HG02973 (cell line): ENCODE results near the gene BACE2.
"Not testable (repeated sequence)": the region's sequence is repeated elsewhere in the genome, so short reads cannot be mapped to it uniquely, and the experiment has no call there.

Experiments
- ATAC-seq: cut with Tn5 transposase; IDR thresholded peaks from one replicate; pipeline ENCODE4 v1.9.1; 2021; ENCODE audit warnings: moderate library complexity; ENCODE audit not compliant: unreplicated experiment

The BACE2 gene

GRCh38 chr21:41182547-41182946 is 14.6 kb downstream of the BACE2 start:
- no peak for ATAC-seq

GRCh38 chr21:41183575-41183974 is 15.6 kb downstream of the BACE2 start:
- ATAC-seq, result no peak

GRCh38 chr21:41185802-41186201 is 17.8 kb downstream of the BACE2 start:
- ATAC-seq, result no peak

- no peak for ATAC-seq
These were observed 19.0 kb downstream of the BACE2 start for GRCh38 chr21:41186755-41187536.

GRCh38 chr21:41187537-41188025 is 19.6 kb downstream of the BACE2 start:
- no peak for ATAC-seq

- no peak for ATAC-seq
These were observed 20.7 kb downstream of the BACE2 start for GRCh38 chr21:41188486-41189149.

GRCh38 chr21:41189150-41189745 is 21.3 kb downstream of the BACE2 start:
- no peak for ATAC-seq

GRCh38 chr21:41192552-41192951 is 24.6 kb downstream of the BACE2 start:
- ATAC-seq, result not testable (repeated sequence)

GRCh38 chr21:41195311-41195710 is 27.4 kb downstream of the BACE2 start:
- ATAC-seq, result no peak

- ATAC-seq, result no peak
These were observed 29.0 kb downstream of the BACE2 start for GRCh38 chr21:41196993-41197392.

GRCh38 chr21:41197582-41197981 is 29.6 kb downstream of the BACE2 start:
- ATAC-seq, result no peak

- not testable (repeated sequence) for ATAC-seq
These were observed 30.7 kb downstream of the BACE2 start for GRCh38 chr21:41198647-41199046.

- no peak for ATAC-seq
These were observed 31.2 kb downstream of the BACE2 start for GRCh38 chr21:41199123-41199522.

- ATAC-seq, result no peak
These were observed 31.6 kb downstream of the BACE2 start for GRCh38 chr21:41199588-41199987.

GRCh38 chr21:41201385-41201784 is 33.4 kb downstream of the BACE2 start:
- no peak for ATAC-seq

GRCh38 chr21:41204736-41205135 is 36.8 kb downstream of the BACE2 start:
- ATAC-seq, result no peak

- no peak for ATAC-seq
These were observed 39.7 kb downstream of the BACE2 start for GRCh38 chr21:41207401-41208375.

GRCh38 chr21:41208376-41208763 is 40.4 kb downstream of the BACE2 start:
- no peak for ATAC-seq

GRCh38 chr21:41209016-41209619 is 41.2 kb downstream of the BACE2 start:
- no peak for ATAC-seq

- ATAC-seq, result no peak
These were observed 42.6 kb downstream of the BACE2 start for GRCh38 chr21:41210426-41211059.
